GM23338 (cell line): ENCODE data around the gene MARCHF9. TPM values are rescaled to one million over a fixed set of nuclear protein-coding genes. Genes with fewer than 3 reads are reported as not detected.

Experiments used
- ATAC-seq: fragments of 200-7000 bp; cut with Tn5 transposase; 3 replicates; pipeline ENCODE4 v1.9.1; 2020
- DNase-seq: peaks from one replicate; pipeline ENCODE4 v3.0.0-alpha.2; 2015; ENCODE audit warnings: low spot score
- H2AFZ ChIP-seq: fragments of 200-600 bp; sonication (generic); 2 replicates; pipeline ENCODE4 v1.8.0; 2016; ENCODE audit warnings: antibody characterized with exemption, mild to moderate bottlenecking, moderate library complexity
- H3F3A ChIP-seq: fragments of 200-600 bp; sonication (generic); replicated peaks from 2 replicates; pipeline ENCODE4 v1.8.0; 2017; ENCODE audit warnings: antibody characterized with exemption, mixed run types, low read depth
- H3K27ac ChIP-seq: fragments of 200-600 bp; sonication (generic); 2 replicates; pipeline ENCODE4 v1.6.1; 2016; ENCODE audit warnings: low read depth
- H3K27me3 ChIP-seq: fragments of 200-600 bp; sonication (generic); 2 replicates; pipeline ENCODE4 v1.8.0; 2016; ENCODE audit warnings: mild to moderate bottlenecking, mixed run types, moderate library complexity; ENCODE audit not compliant: insufficient read depth
- H3K36me3 ChIP-seq: fragments of 200-600 bp; sonication (generic); 2 replicates; pipeline ENCODE4 v1.8.0; 2016; ENCODE audit warnings: mild to moderate bottlenecking; ENCODE audit not compliant: insufficient read depth
- H3K4me1 ChIP-seq: fragments of 200-600 bp; sonication (generic); 2 replicates; pipeline ENCODE4 v1.8.0; 2016; ENCODE audit warnings: mild to moderate bottlenecking, moderate library complexity; ENCODE audit not compliant: insufficient read depth
- H3K4me2 ChIP-seq: fragments of 200-600 bp; sonication (generic); 2 replicates; pipeline ENCODE4 v1.7.1; 2017; ENCODE audit warnings: mixed run types
- H3K4me3 ChIP-seq: fragments of 200-600 bp; sonication (generic); 2 replicates; pipeline ENCODE4 v1.6.1; 2016; ENCODE audit warnings: mixed run types
- H3K79me2 ChIP-seq: fragments of 200-600 bp; sonication (generic); replicated peaks from 2 replicates; pipeline ENCODE4 v1.8.0; 2017; ENCODE audit warnings: mild to moderate bottlenecking; ENCODE audit not compliant: insufficient read depth
- H3K9me2 ChIP-seq: fragments of 200-600 bp; sonication (generic); 2 replicates; pipeline ENCODE4 v1.8.0; 2017; ENCODE audit not compliant: insufficient read depth
- H4K20me1 ChIP-seq: fragments of 200-600 bp; sonication (generic); replicated peaks from 2 replicates; pipeline ENCODE4 v1.8.0; 2017; ENCODE audit warnings: mild to moderate bottlenecking; ENCODE audit not compliant: insufficient read depth
- H3K27ac Mint-ChIP-seq: 2 replicates; pipeline ENCODE4 v1.8.0; 2020; ENCODE audit warnings: inconsistent platforms, mild to moderate bottlenecking, moderate library complexity, mixed read lengths
- H3K27me3 Mint-ChIP-seq: 3 replicates; pipeline ENCODE4 v1.8.0; 2022; ENCODE audit warnings: low read depth, mild to moderate bottlenecking, moderate library complexity, mixed read lengths, inconsistent platforms; ENCODE audit not compliant: insufficient read depth, poor library complexity
- H3K36me3 Mint-ChIP-seq: 3 replicates; pipeline ENCODE4 v1.8.0; 2021; ENCODE audit warnings: low read depth, mild to moderate bottlenecking, inconsistent platforms, moderate library complexity, mixed read lengths
- H3K4me1 Mint-ChIP-seq: 3 replicates; pipeline ENCODE4 v1.8.0; 2020; ENCODE audit warnings: mild to moderate bottlenecking, inconsistent platforms, mixed read lengths
- H3K4me3 Mint-ChIP-seq: 3 replicates; pipeline ENCODE4 v1.8.0; 2021; ENCODE audit warnings: moderate library complexity, mild to moderate bottlenecking, inconsistent platforms, mixed read lengths
- H3K9me3 Mint-ChIP-seq: 3 replicates; pipeline ENCODE4 v1.8.0; 2020; ENCODE audit warnings: moderate library complexity, mild to moderate bottlenecking, inconsistent platforms, mixed read lengths
- CREB1 ChIP-seq: fragments of 250-450 bp; sonication (Bioruptor Pico); IDR thresholded peaks from 2 replicates; pipeline ENCODE4 v1.5.0; 2020; ENCODE audit warnings: low read depth, mild to moderate bottlenecking, moderate library complexity
- EZH2 ChIP-seq: fragments of 200-600 bp; sonication (generic); IDR thresholded peaks from one replicate; pipeline ENCODE4 v1.8.0; 2017; ENCODE audit warnings: antibody characterized with exemption, mild to moderate bottlenecking, low read depth; ENCODE audit not compliant: unreplicated experiment
- EZH2phosphoT487 ChIP-seq: fragments of 200-600 bp; sonication (generic); IDR thresholded peaks from one replicate; pipeline ENCODE4 v1.8.1; 2018; ENCODE audit warnings: antibody characterized with exemption; ENCODE audit not compliant: unreplicated experiment
- JUNB ChIP-seq: IDR thresholded peaks from one replicate; pipeline ENCODE4 v1.6.1; 2016; ENCODE audit warnings: antibody characterized with exemption; ENCODE audit not compliant: unreplicated experiment
- NANOG ChIP-seq: IDR thresholded peaks from 2 replicates; pipeline ENCODE4 v1.6.1; 2016; ENCODE audit warnings: antibody characterized with exemption, borderline replicate concordance
- POLR2AphosphoS5 ChIP-seq: IDR thresholded peaks from 2 replicates; pipeline ENCODE4 v1.6.1; 2016; ENCODE audit warnings: antibody characterized with exemption, low read depth
- STAT1 ChIP-seq: IDR thresholded peaks from one replicate; pipeline ENCODE4 v1.6.1; 2016; ENCODE audit warnings: antibody characterized with exemption; ENCODE audit not compliant: unreplicated experiment
- ZNF114 ChIP-seq: fragments of 250-450 bp; sonication (Bioruptor Pico); IDR thresholded peaks from 2 replicates; pipeline ENCODE4 v1.5.0; 2020; ENCODE audit warnings: mild to moderate bottlenecking, moderate library complexity
- ZNF331 ChIP-seq: fragments of 250-450 bp; sonication (Bioruptor Pico); IDR thresholded peaks from 2 replicates; pipeline ENCODE4 v1.5.0; 2020; ENCODE audit warnings: low read depth, mild to moderate bottlenecking, moderate library complexity
- polyA plus RNA-seq: library from polyadenylated mRNA; unstranded; fragments of >200 nt; fragmentation: Nextera tagmentation; extraction: Ambion mirVana; gene quantifications from 2 replicates; pipeline ENCODE4 v1.2.1, GENCODE V29; 2016
- total RNA-seq: library from RNA; depleted of rRNA; stranded (reverse); fragments of >200 nt; shearing (Covaris generic); gene quantifications from 2 replicates; pipeline ENCODE4 v1.2.3, GENCODE V29; 2014
- TF ChIP-seq, protein P1 (sequence below): IDR thresholded peaks from one replicate; pipeline ENCODE4 v1.6.1; 2018; ENCODE audit warnings: antibody characterized with exemption; ENCODE audit not compliant: unreplicated experiment
- TF ChIP-seq, protein P2 (sequence below), 2 experiments: fragments of 200-600 bp in 1 of 2; sonication (generic) in 1 of 2; conservative IDR thresholded peaks; 2 replicates each; pipeline versions ENCODE4 v1.5.1 to v1.6.1; 2016 to 2017; ENCODE audit warnings: antibody characterized with exemption in 2 of 2, low read depth in 2 of 2, mild to moderate bottlenecking in 2 of 2, moderate library complexity in 1 of 2
- TF ChIP-seq, protein P3 (sequence below): IDR thresholded peaks from 2 replicates; pipeline ENCODE4 v1.6.1; 2016; ENCODE audit warnings: antibody characterized with exemption
- TF ChIP-seq, protein P4 (sequence below): fragments of 250-450 bp; sonication (Bioruptor Pico); IDR thresholded peaks from 2 replicates; pipeline ENCODE4 v1.5.0; 2020; ENCODE audit warnings: mild to moderate bottlenecking, moderate library complexity

Gene MARCHF9
- total and polyA plus RNA-seq, 2 experiments from 2014 or later: 2.9 to 3.3 TPM

DNA sequence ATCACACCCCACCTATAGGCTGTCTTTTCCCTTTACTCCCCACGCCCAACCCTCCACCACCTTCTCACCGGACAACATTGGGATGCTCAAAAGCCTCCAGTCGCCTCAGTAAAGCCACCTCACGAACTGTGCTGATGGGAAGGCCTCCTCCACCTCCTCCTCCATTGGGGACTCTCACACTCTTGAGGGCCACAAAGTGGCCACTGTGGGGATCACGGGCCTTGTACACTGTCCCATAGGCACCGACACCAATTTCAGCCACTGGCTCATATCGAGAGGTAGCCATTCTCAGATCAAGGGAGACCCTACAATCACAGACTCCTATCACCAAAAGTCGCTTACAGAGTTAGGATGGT is 3.5 kb upstream of the MARCHF9 start:
- ATAC-seq (no peak), DNase-seq (no peak)
- peaks cover 33% of the 10 kb centered on the region for H3K27me3 ChIP-seq
- H3K4me2 ChIP-seq: peak overlapping the region; percentile 99
- Mint-ChIP-seq H3K36me3 (peaks cover 56% of the 10 kb centered on the region), H3K4me1 (peaks cover 34% of the 10 kb centered on the region), H3K27ac (peak overlapping the region; percentile 99), H3K9me3 (no peaks in the 10 kb centered on the region; the same call in 2 of the 3 replicates), H3K4me3 (peak overlapping the region; percentile 99), H3K27me3 (peaks cover 35% of the 10 kb centered on the region)
- H3F3A ChIP-seq: peaks cover 41% of the 10 kb centered on the region
- H3K4me1 ChIP-seq: peaks cover 30% of the 10 kb centered on the region
- H2AFZ ChIP-seq: no peak overlapping the region
- peaks cover 26% of the 10 kb centered on the region for H3K79me2 ChIP-seq
- peak overlapping the region; percentile 97 for H3K4me3 ChIP-seq
- H4K20me1 ChIP-seq: no peaks in the 10 kb centered on the region; the same call in 1 of the 2 replicates
- H3K9me2 ChIP-seq: no peaks in the 10 kb centered on the region
- TF ChIP-seq, protein P1, sequence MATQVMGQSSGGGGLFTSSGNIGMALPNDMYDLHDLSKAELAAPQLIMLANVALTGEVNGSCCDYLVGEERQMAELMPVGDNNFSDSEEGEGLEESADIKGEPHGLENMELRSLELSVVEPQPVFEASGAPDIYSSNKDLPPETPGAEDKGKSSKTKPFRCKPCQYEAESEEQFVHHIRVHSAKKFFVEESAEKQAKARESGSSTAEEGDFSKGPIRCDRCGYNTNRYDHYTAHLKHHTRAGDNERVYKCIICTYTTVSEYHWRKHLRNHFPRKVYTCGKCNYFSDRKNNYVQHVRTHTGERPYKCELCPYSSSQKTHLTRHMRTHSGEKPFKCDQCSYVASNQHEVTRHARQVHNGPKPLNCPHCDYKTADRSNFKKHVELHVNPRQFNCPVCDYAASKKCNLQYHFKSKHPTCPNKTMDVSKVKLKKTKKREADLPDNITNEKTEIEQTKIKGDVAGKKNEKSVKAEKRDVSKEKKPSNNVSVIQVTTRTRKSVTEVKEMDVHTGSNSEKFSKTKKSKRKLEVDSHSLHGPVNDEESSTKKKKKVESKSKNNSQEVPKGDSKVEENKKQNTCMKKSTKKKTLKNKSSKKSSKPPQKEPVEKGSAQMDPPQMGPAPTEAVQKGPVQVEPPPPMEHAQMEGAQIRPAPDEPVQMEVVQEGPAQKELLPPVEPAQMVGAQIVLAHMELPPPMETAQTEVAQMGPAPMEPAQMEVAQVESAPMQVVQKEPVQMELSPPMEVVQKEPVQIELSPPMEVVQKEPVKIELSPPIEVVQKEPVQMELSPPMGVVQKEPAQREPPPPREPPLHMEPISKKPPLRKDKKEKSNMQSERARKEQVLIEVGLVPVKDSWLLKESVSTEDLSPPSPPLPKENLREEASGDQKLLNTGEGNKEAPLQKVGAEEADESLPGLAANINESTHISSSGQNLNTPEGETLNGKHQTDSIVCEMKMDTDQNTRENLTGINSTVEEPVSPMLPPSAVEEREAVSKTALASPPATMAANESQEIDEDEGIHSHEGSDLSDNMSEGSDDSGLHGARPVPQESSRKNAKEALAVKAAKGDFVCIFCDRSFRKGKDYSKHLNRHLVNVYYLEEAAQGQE: no peak
- no peak for TF ChIP-seq POLR2AphosphoS5
- TF ChIP-seq ZNF114: no peak
- TF ChIP-seq, protein P2, sequence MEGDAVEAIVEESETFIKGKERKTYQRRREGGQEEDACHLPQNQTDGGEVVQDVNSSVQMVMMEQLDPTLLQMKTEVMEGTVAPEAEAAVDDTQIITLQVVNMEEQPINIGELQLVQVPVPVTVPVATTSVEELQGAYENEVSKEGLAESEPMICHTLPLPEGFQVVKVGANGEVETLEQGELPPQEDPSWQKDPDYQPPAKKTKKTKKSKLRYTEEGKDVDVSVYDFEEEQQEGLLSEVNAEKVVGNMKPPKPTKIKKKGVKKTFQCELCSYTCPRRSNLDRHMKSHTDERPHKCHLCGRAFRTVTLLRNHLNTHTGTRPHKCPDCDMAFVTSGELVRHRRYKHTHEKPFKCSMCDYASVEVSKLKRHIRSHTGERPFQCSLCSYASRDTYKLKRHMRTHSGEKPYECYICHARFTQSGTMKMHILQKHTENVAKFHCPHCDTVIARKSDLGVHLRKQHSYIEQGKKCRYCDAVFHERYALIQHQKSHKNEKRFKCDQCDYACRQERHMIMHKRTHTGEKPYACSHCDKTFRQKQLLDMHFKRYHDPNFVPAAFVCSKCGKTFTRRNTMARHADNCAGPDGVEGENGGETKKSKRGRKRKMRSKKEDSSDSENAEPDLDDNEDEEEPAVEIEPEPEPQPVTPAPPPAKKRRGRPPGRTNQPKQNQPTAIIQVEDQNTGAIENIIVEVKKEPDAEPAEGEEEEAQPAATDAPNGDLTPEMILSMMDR (conservative IDR thresholded peaks at IDR 0.05; ENCODE audit: low read depth in 2 of 2): no peak
- TF ChIP-seq JUNB: no peak
- no peak for TF ChIP-seq EZH2
- TF ChIP-seq NANOG: no peak
- TF ChIP-seq, protein P3, sequence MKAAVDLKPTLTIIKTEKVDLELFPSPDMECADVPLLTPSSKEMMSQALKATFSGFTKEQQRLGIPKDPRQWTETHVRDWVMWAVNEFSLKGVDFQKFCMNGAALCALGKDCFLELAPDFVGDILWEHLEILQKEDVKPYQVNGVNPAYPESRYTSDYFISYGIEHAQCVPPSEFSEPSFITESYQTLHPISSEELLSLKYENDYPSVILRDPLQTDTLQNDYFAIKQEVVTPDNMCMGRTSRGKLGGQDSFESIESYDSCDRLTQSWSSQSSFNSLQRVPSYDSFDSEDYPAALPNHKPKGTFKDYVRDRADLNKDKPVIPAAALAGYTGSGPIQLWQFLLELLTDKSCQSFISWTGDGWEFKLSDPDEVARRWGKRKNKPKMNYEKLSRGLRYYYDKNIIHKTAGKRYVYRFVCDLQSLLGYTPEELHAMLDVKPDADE: no peak
- TF ChIP-seq EZH2phosphoT487: no peak
- TF ChIP-seq ZNF331 (CRISPR knock-in tag): no peak
- TF ChIP-seq, protein P4, sequence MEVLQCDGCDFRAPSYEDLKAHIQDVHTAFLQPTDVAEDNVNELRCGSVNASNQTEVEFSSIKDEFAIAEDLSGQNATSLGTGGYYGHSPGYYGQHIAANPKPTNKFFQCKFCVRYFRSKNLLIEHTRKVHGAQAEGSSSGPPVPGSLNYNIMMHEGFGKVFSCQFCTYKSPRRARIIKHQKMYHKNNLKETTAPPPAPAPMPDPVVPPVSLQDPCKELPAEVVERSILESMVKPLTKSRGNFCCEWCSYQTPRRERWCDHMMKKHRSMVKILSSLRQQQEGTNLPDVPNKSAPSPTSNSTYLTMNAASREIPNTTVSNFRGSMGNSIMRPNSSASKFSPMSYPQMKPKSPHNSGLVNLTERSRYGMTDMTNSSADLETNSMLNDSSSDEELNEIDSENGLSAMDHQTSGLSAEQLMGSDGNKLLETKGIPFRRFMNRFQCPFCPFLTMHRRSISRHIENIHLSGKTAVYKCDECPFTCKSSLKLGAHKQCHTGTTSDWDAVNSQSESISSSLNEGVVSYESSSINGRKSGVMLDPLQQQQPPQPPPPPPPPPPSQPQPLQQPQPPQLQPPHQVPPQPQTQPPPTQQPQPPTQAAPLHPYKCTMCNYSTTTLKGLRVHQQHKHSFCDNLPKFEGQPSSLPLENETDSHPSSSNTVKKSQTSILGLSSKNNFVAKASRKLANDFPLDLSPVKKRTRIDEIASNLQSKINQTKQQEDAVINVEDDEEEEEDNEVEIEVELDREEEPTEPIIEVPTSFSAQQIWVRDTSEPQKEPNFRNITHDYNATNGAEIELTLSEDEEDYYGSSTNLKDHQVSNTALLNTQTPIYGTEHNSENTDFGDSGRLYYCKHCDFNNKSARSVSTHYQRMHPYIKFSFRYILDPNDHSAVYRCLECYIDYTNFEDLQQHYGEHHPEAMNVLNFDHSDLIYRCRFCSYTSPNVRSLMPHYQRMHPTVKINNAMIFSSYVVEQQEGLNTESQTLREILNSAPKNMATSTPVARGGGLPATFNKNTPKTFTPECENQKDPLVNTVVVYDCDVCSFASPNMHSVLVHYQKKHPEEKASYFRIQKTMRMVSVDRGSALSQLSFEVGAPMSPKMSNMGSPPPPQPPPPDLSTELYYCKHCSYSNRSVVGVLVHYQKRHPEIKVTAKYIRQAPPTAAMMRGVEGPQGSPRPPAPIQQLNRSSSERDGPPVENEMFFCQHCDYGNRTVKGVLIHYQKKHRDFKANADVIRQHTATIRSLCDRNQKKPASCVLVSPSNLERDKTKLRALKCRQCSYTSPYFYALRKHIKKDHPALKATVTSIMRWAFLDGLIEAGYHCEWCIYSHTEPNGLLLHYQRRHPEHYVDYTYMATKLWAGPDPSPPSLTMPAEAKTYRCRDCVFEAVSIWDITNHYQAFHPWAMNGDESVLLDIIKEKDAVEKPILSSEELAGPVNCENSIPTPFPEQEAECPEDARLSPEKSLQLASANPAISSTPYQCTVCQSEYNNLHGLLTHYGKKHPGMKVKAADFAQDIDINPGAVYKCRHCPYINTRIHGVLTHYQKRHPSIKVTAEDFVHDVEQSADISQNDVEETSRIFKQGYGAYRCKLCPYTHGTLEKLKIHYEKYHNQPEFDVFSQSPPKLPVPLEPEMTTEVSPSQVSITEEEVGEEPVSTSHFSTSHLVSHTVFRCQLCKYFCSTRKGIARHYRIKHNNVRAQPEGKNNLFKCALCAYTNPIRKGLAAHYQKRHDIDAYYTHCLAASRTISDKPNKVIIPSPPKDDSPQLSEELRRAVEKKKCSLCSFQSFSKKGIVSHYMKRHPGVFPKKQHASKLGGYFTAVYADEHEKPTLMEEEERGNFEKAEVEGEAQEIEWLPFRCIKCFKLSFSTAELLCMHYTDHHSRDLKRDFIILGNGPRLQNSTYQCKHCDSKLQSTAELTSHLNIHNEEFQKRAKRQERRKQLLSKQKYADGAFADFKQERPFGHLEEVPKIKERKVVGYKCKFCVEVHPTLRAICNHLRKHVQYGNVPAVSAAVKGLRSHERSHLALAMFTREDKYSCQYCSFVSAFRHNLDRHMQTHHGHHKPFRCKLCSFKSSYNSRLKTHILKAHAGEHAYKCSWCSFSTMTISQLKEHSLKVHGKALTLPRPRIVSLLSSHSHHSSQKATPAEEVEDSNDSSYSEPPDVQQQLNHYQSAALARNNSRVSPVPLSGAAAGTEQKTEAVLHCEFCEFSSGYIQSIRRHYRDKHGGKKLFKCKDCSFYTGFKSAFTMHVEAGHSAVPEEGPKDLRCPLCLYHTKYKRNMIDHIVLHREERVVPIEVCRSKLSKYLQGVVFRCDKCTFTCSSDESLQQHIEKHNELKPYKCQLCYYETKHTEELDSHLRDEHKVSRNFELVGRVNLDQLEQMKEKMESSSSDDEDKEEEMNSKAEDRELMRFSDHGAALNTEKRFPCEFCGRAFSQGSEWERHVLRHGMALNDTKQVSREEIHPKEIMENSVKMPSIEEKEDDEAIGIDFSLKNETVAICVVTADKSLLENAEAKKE (CRISPR knock-in tag): no peak
- TF ChIP-seq CREB1 (CRISPR knock-in tag): no peak
- no peak for TF ChIP-seq STAT1
- peaks cover 16% of the 10 kb centered on the region for H3K36me3 ChIP-seq
- peak overlapping the region; percentile 59; the same call in 1 of the 2 replicates for H3K27ac ChIP-seq
